Endothelial cell of umbilical vein (primary cell): ENCODE measurements around the gene CDK15. TPM values are rescaled to one million over a fixed set of nuclear protein-coding genes. Genes with fewer than 3 reads are reported as not detected.

Experiments used
- BruUV-seq: library from RNA; stranded (reverse); fragments of 400-500 nt; replicated peaks from 2 replicates; lab custom pipeline; 2021; lab: Mats Ljungman, UMichigan
- CTCF ChIA-PET: fragments of 300-600, 350-600 bp; sonication (Branson Sonifier 250); formaldehyde crosslinking; loops from one replicate; lab custom pipeline; 2021; ENCODE audit warnings: antibody characterized with exemption, inconsistent platforms; lab: Charles Lee
- POLR2A ChIA-PET: fragments of 300-600, 350-600 bp; sonication (Branson Sonifier 250); formaldehyde crosslinking; loops from one replicate; lab custom pipeline; 2021; ENCODE audit warnings: antibody characterized with exemption, inconsistent platforms; lab: Charles Lee
- DNase-seq: peaks from one replicate; pipeline ENCODE4 v3.0.0-alpha.2; 2011; ENCODE audit warnings: low read depth, low spot score
- FAIRE-seq: peaks from 2 replicates; lab custom pipeline; 2011; peaks lifted over from hg19 to GRCh38; lab: Jason Lieb, UNC
- H2AFZ ChIP-seq: 2 replicates; pipeline ENCODE4 v1.6.0; 2012; ENCODE audit warnings: low read depth, low read length, control low read depth, inconsistent platforms
- H3K27ac ChIP-seq: 2 replicates; pipeline ENCODE4 v1.5.1; 2011; ENCODE audit warnings: low read depth, mild to moderate bottlenecking, control low read depth, low read length, moderate library complexity; ENCODE audit not compliant: insufficient read depth
- H3K27me3 ChIP-seq, 2 experiments: 2 replicates each; pipeline versions ENCODE4 v1.6.0 to v1.6.1; 2011; ENCODE audit warnings: low read length in 2 of 2, mixed read lengths in 1 of 2; ENCODE audit not compliant: control insufficient read depth in 2 of 2, insufficient read depth in 2 of 2
- H3K36me3 ChIP-seq, 2 experiments: 2 replicates in 1 of 2; 3 replicates in 1 of 2; pipeline ENCODE4 v1.5.1; 2011; ENCODE audit warnings: low read length in 2 of 2, mild to moderate bottlenecking in 1 of 2, moderate library complexity in 1 of 2; ENCODE audit not compliant: control insufficient read depth in 2 of 2, insufficient read depth in 2 of 2; ENCODE audit errors: extremely low read depth in 1 of 2
- H3K4me1 ChIP-seq: 3 replicates; pipeline ENCODE4 v1.5.1; 2011; ENCODE audit warnings: mild to moderate bottlenecking, low read length; ENCODE audit not compliant: control insufficient read depth, insufficient read depth; ENCODE audit errors: extremely low read depth
- H3K4me2 ChIP-seq: 2 replicates; pipeline ENCODE4 v1.6.1; 2011; ENCODE audit warnings: low read length, control low read depth, mixed read lengths; ENCODE audit not compliant: insufficient read depth
- H3K4me3 ChIP-seq, 3 experiments: fragments of 200-600 bp in 1 of 3; sonication (generic), shearing (Covaris generic) in 1 of 3; replicated peaks in 1 of 3; 2 replicates each; pipeline ENCODE4 v1.5.1; 2011 to 2016; ENCODE audit warnings: control low read depth in 3 of 3, low read length in 3 of 3, mild to moderate bottlenecking in 2 of 3, inconsistent platforms in 1 of 3, low read depth in 1 of 3, moderate library complexity in 1 of 3; ENCODE audit not compliant: insufficient read depth in 1 of 3
- H3K79me2 ChIP-seq: 2 replicates; pipeline ENCODE4 v1.6.0; 2012; ENCODE audit warnings: low read length, inconsistent platforms; ENCODE audit not compliant: control insufficient read depth, insufficient read depth
- H3K9ac ChIP-seq: replicated peaks from 2 replicates; pipeline ENCODE3; 2011; ENCODE audit warnings: low read length, control low read depth; ENCODE audit not compliant: insufficient read depth; ENCODE audit errors: extremely low read depth
- H3K9me1 ChIP-seq: replicated peaks from 3 replicates; pipeline ENCODE4 v1.6.0; 2011; ENCODE audit warnings: mild to moderate bottlenecking, low read length; ENCODE audit not compliant: control insufficient read depth, insufficient read depth; ENCODE audit errors: extremely low read depth
- H3K9me3 ChIP-seq: replicated peaks from 2 replicates; pipeline ENCODE4 v1.5.1; 2012; ENCODE audit warnings: low read length, inconsistent platforms; ENCODE audit not compliant: control insufficient read depth, insufficient read depth
- H4K20me1 ChIP-seq: replicated peaks from 2 replicates; pipeline ENCODE3; 2011; ENCODE audit warnings: mild to moderate bottlenecking, low read length; ENCODE audit not compliant: control insufficient read depth, insufficient read depth; ENCODE audit errors: extremely low read depth
- EZH2 ChIP-seq: IDR thresholded peaks from 2 replicates; pipeline ENCODE4 v1.6.1; 2012; ENCODE audit warnings: borderline replicate concordance, low read depth, mild to moderate bottlenecking, moderate library complexity, low read length, inconsistent platforms; ENCODE audit not compliant: severe bottlenecking
- FOS ChIP-seq: IDR thresholded peaks from 2 replicates; pipeline ENCODE4 v1.6.1; 2011; ENCODE audit warnings: mild to moderate bottlenecking, low read length, moderate library complexity, borderline replicate concordance; ENCODE audit not compliant: insufficient read depth
- GATA2 ChIP-seq: IDR thresholded peaks from 2 replicates; pipeline ENCODE4 v1.7.0; 2011; ENCODE audit warnings: low read depth, mild to moderate bottlenecking, moderate library complexity, mixed read lengths, low read length; ENCODE audit not compliant: insufficient read length, insufficient read depth
- JUN ChIP-seq: IDR thresholded peaks from 2 replicates; pipeline ENCODE4 v1.6.1; 2011; ENCODE audit warnings: borderline replicate concordance, low read depth; ENCODE audit not compliant: insufficient read length, insufficient read depth
- MYC ChIP-seq: IDR thresholded peaks from one replicate; pipeline ENCODE4 v1.6.1; 2011; ENCODE audit warnings: mild to moderate bottlenecking, low read depth, low read length
- POLR2A ChIP-seq: IDR thresholded peaks from 2 replicates; pipeline ENCODE4 v1.6.1; 2012; ENCODE audit warnings: low read depth, mild to moderate bottlenecking, control low read depth, low read length
- POLR2AphosphoS5 ChIP-seq: IDR thresholded peaks from 2 replicates; pipeline ENCODE4 v1.6.1; 2012; ENCODE audit warnings: low read depth, mild to moderate bottlenecking, control low read depth, low read length, moderate library complexity; ENCODE audit not compliant: insufficient read depth
- dilution Hi-C: fragments of 300-500 bp; cut with MboI; formaldehyde crosslinking; loops from one replicate; pipeline ENCODE4 v1.15.0; 2019; ENCODE audit warnings: low sequenced_read_pairs; ENCODE audit not compliant: extremely low pct_ligation_motif_present
- intact Hi-C: fragments of 100-400 bp; cut with micrococcal nuclease; formaldehyde crosslinking; loops from one replicate; pipeline ENCODE4 v1.10.0; 2022
- polyA plus RNA-seq, 4 experiments: library from polyadenylated mRNA; depleted of rRNA in 3 of 4; stranded (reverse) in 3 of 4; unstranded in 1 of 4; fragments of >200 nt; gene quantifications; 2 replicates each; pipeline versions ENCODE4 v1.2.1 to v1.2.3, GENCODE V29; 2011 to 2012; ENCODE audit warnings: missing spikeins in 1 of 4
- total RNA-seq: library from RNA; stranded (reverse); gene quantifications from 2 replicates; pipeline ENCODE4 v1.2.3, GENCODE V29; 2021
- TF ChIP-seq, protein P1 (sequence below): IDR thresholded peaks from 2 replicates; pipeline ENCODE4 v1.6.1; 2011; ENCODE audit not compliant: insufficient read depth, insufficient read length
- TF ChIP-seq, protein P2 (sequence below), 2 donors: IDR thresholded peaks; 1 replicate in 1 of 2; 2 replicates in 1 of 2; pipeline ENCODE4 v1.5.1; 2011; ENCODE audit warnings: low read length in 2 of 2, mild to moderate bottlenecking in 2 of 2, moderate library complexity in 2 of 2, control low read depth in 1 of 2, inconsistent platforms in 1 of 2, low read depth in 1 of 2; ENCODE audit not compliant: insufficient read depth in 1 of 2; ENCODE audit errors: extremely low read depth in 1 of 2

CDK15 gene
- total and polyA plus RNA-seq, 2 donors (not counting 3 experiments of a cell fraction or from before 2014, with no cell fraction given), result not detected

GRCh38 chr2:201923436-201924328 lies 117.3 kb downstream of the CDK15 start:
- H3K27ac ChIP-seq, result no peak overlapping the region
- intact Hi-C loops, result no loop called here
- ChIA-PET CTCF (interaction anchor here (0.6 kb wide), 1 partner anchor 255 kb away, joined by 3 read pairs; no protein-coding TSS in a partner anchor), POLR2A (no interaction called here)
- no peaks in the 10 kb centered on the region for H3K9me3 ChIP-seq
- BruUV-seq, result no TSS peak
- H3K36me3 ChIP-seq, result no peaks in the 10 kb centered on the region
- H3K4me2 ChIP-seq, result no peak overlapping the region
- no peaks in the 10 kb centered on the region for H4K20me1 ChIP-seq
- no peak overlapping the region for H2AFZ ChIP-seq
- H3K4me1 ChIP-seq, result no peaks in the 10 kb centered on the region
- no peak for DNase-seq
- H3K9ac ChIP-seq, result no peak overlapping the region
- TF ChIP-seq POLR2AphosphoS5 (no peak), JUN (no peak), FOS (no peak), POLR2A (no peak), EZH2 (no peak), GATA2 (no peak), MYC (no peak)
- TF ChIP-seq, protein P1, sequence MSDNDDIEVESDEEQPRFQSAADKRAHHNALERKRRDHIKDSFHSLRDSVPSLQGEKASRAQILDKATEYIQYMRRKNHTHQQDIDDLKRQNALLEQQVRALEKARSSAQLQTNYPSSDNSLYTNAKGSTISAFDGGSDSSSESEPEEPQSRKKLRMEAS, result no peak
- TF ChIP-seq, protein P2, sequence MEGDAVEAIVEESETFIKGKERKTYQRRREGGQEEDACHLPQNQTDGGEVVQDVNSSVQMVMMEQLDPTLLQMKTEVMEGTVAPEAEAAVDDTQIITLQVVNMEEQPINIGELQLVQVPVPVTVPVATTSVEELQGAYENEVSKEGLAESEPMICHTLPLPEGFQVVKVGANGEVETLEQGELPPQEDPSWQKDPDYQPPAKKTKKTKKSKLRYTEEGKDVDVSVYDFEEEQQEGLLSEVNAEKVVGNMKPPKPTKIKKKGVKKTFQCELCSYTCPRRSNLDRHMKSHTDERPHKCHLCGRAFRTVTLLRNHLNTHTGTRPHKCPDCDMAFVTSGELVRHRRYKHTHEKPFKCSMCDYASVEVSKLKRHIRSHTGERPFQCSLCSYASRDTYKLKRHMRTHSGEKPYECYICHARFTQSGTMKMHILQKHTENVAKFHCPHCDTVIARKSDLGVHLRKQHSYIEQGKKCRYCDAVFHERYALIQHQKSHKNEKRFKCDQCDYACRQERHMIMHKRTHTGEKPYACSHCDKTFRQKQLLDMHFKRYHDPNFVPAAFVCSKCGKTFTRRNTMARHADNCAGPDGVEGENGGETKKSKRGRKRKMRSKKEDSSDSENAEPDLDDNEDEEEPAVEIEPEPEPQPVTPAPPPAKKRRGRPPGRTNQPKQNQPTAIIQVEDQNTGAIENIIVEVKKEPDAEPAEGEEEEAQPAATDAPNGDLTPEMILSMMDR (IDR thresholded peaks at IDR 0.05; ENCODE audit: extremely low read depth in 1 of 2, insufficient read depth in 1 of 2, low read depth in 1 of 2, low read length in 2 of 2), result no peak
- no peak for FAIRE-seq
- no peaks in the 10 kb centered on the region for H3K79me2 ChIP-seq
- peaks cover 4 to 5% of the 10 kb centered on the region in 2 experiments for H3K27me3 ChIP-seq
- dilution Hi-C loops, result no loop called here
- no peaks in the 10 kb centered on the region for H3K9me1 ChIP-seq
- H3K4me3 ChIP-seq, result no peak overlapping the region
